GM21360 (cell line): Measurements from ENCODE around the gene AKNAD1.

Experiments used
- ATAC-seq: cut with Tn5 transposase; IDR thresholded peaks from one replicate; pipeline ENCODE4 v1.9.1; 2021; ENCODE audit warnings: mild to moderate bottlenecking, moderate library complexity; ENCODE audit not compliant: unreplicated experiment

Gene AKNAD1

GRCh38 chr1:108863984-108864383 lies 7.1 kb upstream of the AKNAD1 start:
- ATAC-seq: no peak

GRCh38 chr1:108862698-108863477 lies 6.0 kb upstream of the AKNAD1 start:
- ATAC-seq: no peak

- no peak for ATAC-seq
These were observed 5.2 kb upstream of the AKNAD1 start for GRCh38 chr1:108862017-108862610.

GRCh38 chr1:108861566-108861965 lies 4.7 kb upstream of the AKNAD1 start:
- no peak for ATAC-seq

DNA sequence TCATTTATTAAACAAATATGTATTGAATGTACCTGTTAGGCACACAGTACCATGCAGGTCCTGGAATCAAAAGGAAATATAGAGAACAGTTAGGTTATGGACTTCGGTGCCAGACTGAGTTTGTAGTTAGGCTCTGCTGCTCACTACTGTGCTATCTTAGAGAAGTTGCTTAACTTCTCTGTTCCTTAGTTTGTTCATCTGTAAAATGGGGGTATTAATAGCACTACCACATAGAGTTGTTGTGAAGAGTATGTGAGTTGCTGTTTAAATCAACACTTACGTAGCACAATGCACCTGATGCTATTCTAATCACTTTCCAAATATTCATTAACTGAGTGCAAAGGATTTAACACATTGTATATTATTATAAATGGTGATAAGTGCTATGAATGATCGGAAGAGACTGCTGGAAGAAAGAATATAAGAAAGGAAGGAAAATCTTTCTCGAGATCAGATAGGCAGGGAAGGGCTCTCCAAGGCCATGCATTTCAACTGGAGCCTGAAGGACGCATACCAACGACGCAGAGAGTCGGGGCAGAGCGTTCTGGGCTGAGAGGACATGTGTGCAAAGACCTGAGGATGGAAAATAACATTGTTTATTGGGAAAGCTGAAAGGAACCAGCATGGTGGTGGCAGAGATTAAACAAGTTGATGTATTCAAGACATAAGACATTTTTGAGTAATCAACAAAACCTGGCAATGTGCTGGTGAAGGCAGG lies 3.5 kb upstream of the AKNAD1 start:
- ATAC-seq: no peak

DNA sequence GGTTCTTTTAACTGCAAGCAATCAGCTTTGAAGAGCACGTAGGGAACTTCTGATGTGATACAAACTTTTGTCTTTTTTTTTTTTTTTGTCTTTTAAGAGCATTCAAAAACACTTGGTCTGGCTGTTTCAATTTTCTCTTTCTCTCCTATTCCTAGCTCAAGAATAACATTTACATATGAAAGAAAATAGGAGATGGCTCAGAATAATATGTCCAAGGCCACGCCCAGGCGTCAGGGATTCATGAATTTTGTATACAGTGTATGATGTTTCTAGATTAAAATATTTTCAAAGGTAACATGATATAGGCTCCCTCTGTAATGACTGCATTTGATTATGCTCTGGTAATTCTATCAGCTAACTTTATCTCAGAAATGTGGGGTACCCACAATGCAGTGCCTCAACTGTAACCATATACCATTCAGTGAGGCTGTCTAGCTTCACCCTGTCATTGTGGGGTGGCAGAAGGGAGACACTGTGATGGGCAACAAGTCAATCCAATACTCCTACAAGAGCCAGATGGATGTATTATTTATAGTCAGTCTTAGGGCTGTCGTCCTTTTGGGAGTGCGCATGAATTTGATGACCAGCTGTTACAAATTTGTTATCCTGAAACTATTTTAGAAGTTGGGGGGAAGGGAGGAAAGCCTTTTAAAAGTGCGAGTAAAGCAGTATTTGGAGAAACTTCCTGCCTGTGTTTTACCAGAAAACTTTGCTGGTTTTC lies 1.5 kb upstream of the AKNAD1 start:
- ATAC-seq: no peak

- ATAC-seq: no peak
These were observed 2.5 kb downstream of the AKNAD1 start for GRCh38 chr1:108854221-108855019.

DNA sequence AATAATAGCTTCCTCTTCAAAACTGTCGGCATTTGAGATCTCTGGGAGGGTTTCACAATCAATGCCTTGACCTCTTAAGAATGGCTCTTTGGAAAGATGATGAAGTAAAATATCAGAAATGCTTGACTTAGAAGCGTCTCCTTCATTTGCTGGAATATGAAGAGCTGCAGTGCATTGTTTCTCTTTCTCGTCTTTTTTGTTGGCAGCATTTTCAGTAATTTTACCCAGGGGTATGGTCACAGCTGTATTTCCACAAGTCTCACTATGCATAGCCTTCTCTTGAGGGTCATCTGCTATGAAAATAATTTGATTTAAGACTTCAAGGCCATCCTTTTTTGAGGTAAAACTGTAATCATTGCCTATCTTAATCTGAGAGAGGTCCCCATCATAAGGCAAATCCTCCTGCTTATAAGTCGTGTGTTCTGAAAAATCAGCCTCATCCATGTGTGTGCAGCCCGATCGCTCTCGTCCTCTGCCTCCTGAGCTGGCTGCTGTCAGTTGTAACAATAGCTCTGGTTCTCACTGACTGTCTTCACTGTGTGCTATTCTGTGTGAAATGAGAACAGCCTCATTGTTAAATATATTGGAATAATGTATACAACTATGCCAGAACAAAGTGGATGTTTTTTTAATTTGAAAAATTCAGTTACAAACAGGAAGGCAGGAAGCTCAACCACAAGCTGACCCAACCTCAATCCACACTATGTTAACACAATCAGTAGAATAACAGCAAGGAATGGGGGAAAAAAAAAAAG lies 4.5 kb downstream of the AKNAD1 start:
- ATAC-seq: no peak

DNA sequence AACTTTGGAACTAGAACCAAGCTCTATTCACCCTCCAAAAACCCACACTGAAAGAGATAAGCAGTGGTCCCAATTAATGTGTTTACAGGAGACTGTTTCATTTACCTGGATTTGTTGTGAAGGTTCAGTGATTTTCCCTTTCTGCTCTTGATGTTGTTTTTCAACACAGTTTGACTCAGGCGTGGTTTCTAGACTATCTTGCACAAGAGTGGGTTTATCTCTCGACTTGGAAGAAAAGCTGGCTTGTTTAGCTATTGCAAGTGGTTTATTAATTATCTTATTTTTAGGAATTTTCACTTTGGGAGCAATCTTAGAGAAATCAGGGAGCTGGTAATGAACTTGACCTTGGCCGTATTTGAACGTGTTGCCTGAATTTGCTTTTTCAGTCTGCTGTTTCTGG lies 5.3 kb downstream of the AKNAD1 start:
- ATAC-seq: no peak

GRCh38 chr1:108850929-108851328 lies 6.0 kb downstream of the AKNAD1 start:
- no peak for ATAC-seq

- no peak for ATAC-seq
These were observed 8.1 kb downstream of the AKNAD1 start for GRCh38 chr1:108848806-108849205.

GRCh38 chr1:108847494-108847893 lies 9.4 kb downstream of the AKNAD1 start:
- no peak for ATAC-seq

DNA sequence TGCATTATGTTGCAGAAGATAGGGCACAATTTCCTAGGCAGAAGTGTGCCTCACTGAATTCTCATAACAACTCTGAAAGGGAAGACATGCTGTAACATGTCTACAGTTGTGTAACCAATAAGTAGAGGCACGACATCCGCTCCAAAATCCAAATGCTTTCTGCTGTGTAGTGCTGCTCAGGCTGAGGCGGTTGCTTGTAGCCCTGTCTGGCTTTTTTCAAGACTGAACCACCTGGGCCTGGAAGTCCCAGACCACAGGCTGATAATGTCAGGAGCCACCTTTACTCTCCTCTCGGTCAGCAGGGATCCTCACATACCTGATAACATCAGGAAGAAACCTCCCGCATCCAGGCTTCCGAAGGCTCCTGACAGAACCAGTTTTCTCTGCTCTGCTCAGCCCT lies 10.9 kb downstream of the AKNAD1 start:
- no peak for ATAC-seq

- no peak for ATAC-seq
These were observed 11.4 kb downstream of the AKNAD1 start for GRCh38 chr1:108845446-108845845.

- ATAC-seq: no peak
These were observed 13.3 kb downstream of the AKNAD1 start for GRCh38 chr1:108843390-108844137.

DNA sequence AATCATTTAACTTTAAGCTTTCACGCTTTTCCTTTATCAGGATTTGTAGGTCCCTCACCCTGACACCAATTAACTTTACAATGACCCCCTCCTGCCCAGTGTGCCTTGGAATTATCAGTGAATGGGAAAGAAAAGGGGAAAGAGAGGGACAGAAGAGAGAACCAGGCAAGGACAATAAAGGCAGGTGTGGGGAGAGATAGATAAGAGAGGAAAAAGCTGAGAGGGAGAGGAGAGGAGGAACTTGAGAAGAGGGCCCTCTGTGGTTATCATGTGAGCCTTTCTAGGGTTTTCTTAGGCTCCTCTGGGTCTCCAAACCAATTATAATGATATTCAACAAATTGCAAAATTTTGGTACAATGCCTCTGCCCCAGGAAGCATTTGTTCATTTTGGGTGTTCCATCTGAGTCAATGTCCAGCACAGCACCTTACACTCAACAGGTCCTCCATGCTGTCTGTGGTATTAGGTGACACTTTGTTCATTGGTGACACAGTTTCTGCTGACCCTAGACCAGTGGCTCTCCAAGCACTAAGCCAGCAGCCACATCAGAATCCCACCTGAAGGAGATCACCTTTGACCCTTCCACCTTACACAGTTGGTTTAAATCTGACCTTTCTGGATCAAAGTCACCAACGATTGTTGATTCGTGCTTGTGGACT lies 14.2 kb downstream of the AKNAD1 start:
- no peak for ATAC-seq

DNA sequence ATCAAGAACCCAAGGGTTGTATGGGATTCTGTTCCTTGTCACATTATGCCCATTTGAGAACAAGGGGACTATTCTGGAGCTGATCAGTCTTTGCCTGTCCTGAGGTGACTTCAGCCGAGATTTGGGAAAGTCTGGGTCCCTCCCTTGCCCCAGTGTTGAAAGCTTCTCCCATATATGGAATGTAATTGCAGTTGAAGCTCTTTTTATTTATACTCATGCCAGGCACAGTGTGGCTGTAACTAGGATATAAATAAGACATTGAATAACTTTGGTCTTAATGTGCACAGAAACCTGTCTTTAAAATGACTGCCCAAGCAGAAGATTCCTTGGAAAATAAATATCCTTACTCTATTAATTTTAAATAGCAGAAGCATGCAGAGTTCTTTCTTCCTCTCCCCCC lies 15.2 kb downstream of the AKNAD1 start:
- no peak for ATAC-seq

GRCh38 chr1:108832929-108833328 lies 24.0 kb downstream of the AKNAD1 start:
- no peak for ATAC-seq

DNA sequence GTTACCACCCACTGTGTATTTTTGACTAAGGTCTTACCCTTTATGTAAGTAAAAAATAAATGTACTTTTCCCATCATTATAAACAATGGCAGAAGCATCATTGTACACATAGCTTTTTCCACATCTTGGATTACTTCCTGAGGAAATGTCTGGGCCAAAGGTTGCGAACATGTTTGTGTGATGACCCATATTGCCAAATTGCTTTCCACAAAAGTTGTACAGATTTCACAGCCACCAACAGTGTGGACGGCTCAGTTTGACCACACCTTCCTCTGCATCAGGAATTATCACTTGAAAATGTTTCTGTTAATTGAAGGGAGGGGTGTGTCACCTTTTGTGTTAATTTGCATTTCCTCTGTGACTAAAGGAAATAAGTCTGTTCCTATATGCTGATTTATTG lies 25.7 kb downstream of the AKNAD1 start:
- ATAC-seq: no peak
